Measurements from ENCODE around the gene SLC39A6.

The SLC39A6 gene

GRCh38 chr18:36155851-36156757 is 27.0 kb upstream of the SLC39A6 start:
- peaks cover 45% of the 10 kb centered on the region for H3K36me3 ChIP-seq (ENCODE audit: control insufficient read depth, insufficient read depth, low read length)
- no peaks in the 10 kb centered on the region for H3K9me3 ChIP-seq (ENCODE audit: control insufficient read depth, insufficient read depth, low read length)
- H3K9ac ChIP-seq (ENCODE audit: low read depth, low read length), result no peak overlapping the region
- H3K4me3 ChIP-seq (ENCODE audit: low read depth, low read length), result no peak overlapping the region
- H3K4me1 ChIP-seq (ENCODE audit: control insufficient read depth, insufficient read depth, low read length), result no peaks in the 10 kb centered on the region
- H3K27me3 ChIP-seq (ENCODE audit: control insufficient read depth, insufficient read depth, low read length), result no peaks in the 10 kb centered on the region

GRCh38 chr18:36153771-36154170 is 24.6 kb upstream of the SLC39A6 start:
- no peaks in the 10 kb centered on the region for H3K9me3 ChIP-seq (ENCODE audit: control insufficient read depth, insufficient read depth, low read length)
- H3K9ac ChIP-seq (ENCODE audit: low read depth, low read length), result no peak overlapping the region
- peaks cover 51% of the 10 kb centered on the region for H3K36me3 ChIP-seq (ENCODE audit: control insufficient read depth, insufficient read depth, low read length)
- no peaks in the 10 kb centered on the region for H3K27me3 ChIP-seq (ENCODE audit: control insufficient read depth, insufficient read depth, low read length)
- H3K4me1 ChIP-seq (ENCODE audit: control insufficient read depth, insufficient read depth, low read length), result no peaks in the 10 kb centered on the region
- no peak overlapping the region for H3K4me3 ChIP-seq (ENCODE audit: low read depth, low read length)

- Histone ChIP-seq H3K9ac (ENCODE audit: low read depth, low read length) (no peak overlapping the region), H3K27me3 (ENCODE audit: control insufficient read depth, insufficient read depth, low read length) (no peaks in the 10 kb centered on the region), H3K4me3 (ENCODE audit: low read depth, low read length) (no peak overlapping the region), H3K4me1 (ENCODE audit: control insufficient read depth, insufficient read depth, low read length) (no peaks in the 10 kb centered on the region), H3K9me3 (ENCODE audit: control insufficient read depth, insufficient read depth, low read length) (no peaks in the 10 kb centered on the region), H3K36me3 (ENCODE audit: control insufficient read depth, insufficient read depth, low read length) (peaks cover 53% of the 10 kb centered on the region)
These were observed 24.1 kb upstream of the SLC39A6 start for GRCh38 chr18:36153203-36153602.

- H3K4me3 ChIP-seq (ENCODE audit: low read depth, low read length), result no peak overlapping the region
- H3K9me3 ChIP-seq (ENCODE audit: control insufficient read depth, insufficient read depth, low read length), result no peaks in the 10 kb centered on the region
- H3K36me3 ChIP-seq (ENCODE audit: control insufficient read depth, insufficient read depth, low read length), result peaks cover 55% of the 10 kb centered on the region
- no peaks in the 10 kb centered on the region for H3K27me3 ChIP-seq (ENCODE audit: control insufficient read depth, insufficient read depth, low read length)
- no peaks in the 10 kb centered on the region for H3K4me1 ChIP-seq (ENCODE audit: control insufficient read depth, insufficient read depth, low read length)
- H3K9ac ChIP-seq (ENCODE audit: low read depth, low read length), result no peak overlapping the region
These were observed 23.6 kb upstream of the SLC39A6 start for GRCh38 chr18:36152781-36153180.

- Histone ChIP-seq H3K36me3 (ENCODE audit: control insufficient read depth, insufficient read depth, low read length) (peaks cover 51% of the 10 kb centered on the region), H3K4me3 (ENCODE audit: low read depth, low read length) (no peak overlapping the region), H3K9ac (ENCODE audit: low read depth, low read length) (no peak overlapping the region), H3K4me1 (ENCODE audit: control insufficient read depth, insufficient read depth, low read length) (no peaks in the 10 kb centered on the region), H3K27me3 (ENCODE audit: control insufficient read depth, insufficient read depth, low read length) (no peaks in the 10 kb centered on the region), H3K9me3 (ENCODE audit: control insufficient read depth, insufficient read depth, low read length) (no peaks in the 10 kb centered on the region)
These were observed 20.6 kb upstream of the SLC39A6 start for GRCh38 chr18:36149514-36150289.

GRCh38 chr18:36143391-36143790 is 14.3 kb upstream of the SLC39A6 start:
- Histone ChIP-seq H3K9me3 (ENCODE audit: control insufficient read depth, insufficient read depth, low read length) (no peaks in the 10 kb centered on the region), H3K9ac (ENCODE audit: low read depth, low read length) (no peak overlapping the region), H3K4me3 (ENCODE audit: low read depth, low read length) (no peak overlapping the region), H3K36me3 (ENCODE audit: control insufficient read depth, insufficient read depth, low read length) (peaks cover 17% of the 10 kb centered on the region), H3K27me3 (ENCODE audit: control insufficient read depth, insufficient read depth, low read length) (no peaks in the 10 kb centered on the region), H3K4me1 (ENCODE audit: control insufficient read depth, insufficient read depth, low read length) (no peaks in the 10 kb centered on the region)

GRCh38 chr18:36142751-36143150 is 13.6 kb upstream of the SLC39A6 start:
- Histone ChIP-seq H3K36me3 (ENCODE audit: control insufficient read depth, insufficient read depth, low read length) (peaks cover 12% of the 10 kb centered on the region), H3K4me1 (ENCODE audit: control insufficient read depth, insufficient read depth, low read length) (no peaks in the 10 kb centered on the region), H3K4me3 (ENCODE audit: low read depth, low read length) (no peak overlapping the region), H3K9me3 (ENCODE audit: control insufficient read depth, insufficient read depth, low read length) (no peaks in the 10 kb centered on the region), H3K9ac (ENCODE audit: low read depth, low read length) (no peak overlapping the region), H3K27me3 (ENCODE audit: control insufficient read depth, insufficient read depth, low read length) (no peaks in the 10 kb centered on the region)

GRCh38 chr18:36141576-36141975 is 12.4 kb upstream of the SLC39A6 start:
- no peak overlapping the region for H3K4me3 ChIP-seq (ENCODE audit: low read depth, low read length)
- H3K27me3 ChIP-seq (ENCODE audit: control insufficient read depth, insufficient read depth, low read length), result no peaks in the 10 kb centered on the region
- no peak overlapping the region for H3K9ac ChIP-seq (ENCODE audit: low read depth, low read length)
- H3K9me3 ChIP-seq (ENCODE audit: control insufficient read depth, insufficient read depth, low read length), result no peaks in the 10 kb centered on the region
- no peaks in the 10 kb centered on the region for H3K4me1 ChIP-seq (ENCODE audit: control insufficient read depth, insufficient read depth, low read length)
- peaks cover 9% of the 10 kb centered on the region for H3K36me3 ChIP-seq (ENCODE audit: control insufficient read depth, insufficient read depth, low read length)

- H3K9ac ChIP-seq (ENCODE audit: low read depth, low read length), result no peak overlapping the region
- no peak overlapping the region for H3K4me3 ChIP-seq (ENCODE audit: low read depth, low read length)
- H3K27me3 ChIP-seq (ENCODE audit: control insufficient read depth, insufficient read depth, low read length), result no peaks in the 10 kb centered on the region
- no peaks in the 10 kb centered on the region for H3K4me1 ChIP-seq (ENCODE audit: control insufficient read depth, insufficient read depth, low read length)
- peaks cover 7% of the 10 kb centered on the region for H3K36me3 ChIP-seq (ENCODE audit: control insufficient read depth, insufficient read depth, low read length)
- H3K9me3 ChIP-seq (ENCODE audit: control insufficient read depth, insufficient read depth, low read length), result no peaks in the 10 kb centered on the region
These were observed 10.1 kb upstream of the SLC39A6 start for GRCh38 chr18:36139245-36139644.

GRCh38 chr18:36135264-36135663 is 6.1 kb upstream of the SLC39A6 start:
- peaks cover 6% of the 10 kb centered on the region for H3K4me1 ChIP-seq (ENCODE audit: control insufficient read depth, insufficient read depth, low read length)

GRCh38 chr18:36132756-36133155 is 3.6 kb upstream of the SLC39A6 start:
- Histone ChIP-seq H3K27me3 (ENCODE audit: control insufficient read depth, insufficient read depth, low read length) (no peaks in the 10 kb centered on the region), H3K4me1 (ENCODE audit: control insufficient read depth, insufficient read depth, low read length) (peaks cover 6% of the 10 kb centered on the region), H3K36me3 (ENCODE audit: control insufficient read depth, insufficient read depth, low read length) (peaks cover 4% of the 10 kb centered on the region), H3K9ac (ENCODE audit: low read depth, low read length) (no peak overlapping the region), H3K9me3 (ENCODE audit: control insufficient read depth, insufficient read depth, low read length) (no peaks in the 10 kb centered on the region), H3K4me3 (ENCODE audit: low read depth, low read length) (no peak overlapping the region)

More at GRCh38 chr18:36135264-36135663, 6.1 kb upstream of the SLC39A6 start:
- no peaks in the 10 kb centered on the region for H3K9me3 ChIP-seq (ENCODE audit: control insufficient read depth, insufficient read depth, low read length)
- H3K4me3 ChIP-seq (ENCODE audit: low read depth, low read length), result no peak overlapping the region
- peaks cover 4% of the 10 kb centered on the region for H3K36me3 ChIP-seq (ENCODE audit: control insufficient read depth, insufficient read depth, low read length)
- H3K9ac ChIP-seq (ENCODE audit: low read depth, low read length), result no peak overlapping the region
- no peaks in the 10 kb centered on the region for H3K27me3 ChIP-seq (ENCODE audit: control insufficient read depth, insufficient read depth, low read length)
